B cell (primary cell): ENCODE measurements around the gene ULK4. TPM values are rescaled to one million over a fixed set of nuclear protein-coding genes. Genes with fewer than 3 reads are reported as not detected.
"Not testable (repeated sequence)": the region's sequence is repeated elsewhere in the genome, so short reads cannot be mapped to it uniquely, and the experiment has no call there.

Source experiments
- ATAC-seq: fragments of 200-7000 bp; cut with Tn5 transposase; one replicate; pipeline ENCODE4 v1.10.0; 2021; ENCODE audit warnings: low read depth, mild to moderate bottlenecking, moderate number of reproducible peaks, moderate library complexity
- CTCF ChIA-PET: fragments of 350-600 bp; sonication (Branson Sonifier 250); formaldehyde crosslinking; loops from one replicate; lab custom pipeline; 2021; ENCODE audit warnings: antibody characterized with exemption, inconsistent platforms; lab: Charles Lee
- POLR2A ChIA-PET: fragments of 350-600 bp; sonication (Branson Sonifier 250); formaldehyde crosslinking; loops from one replicate; lab custom pipeline; 2021; ENCODE audit warnings: antibody characterized with exemption; lab: Charles Lee
- DNase-seq: peaks from one replicate; pipeline ENCODE4 v3.0.0; 2013
- H2AFZ ChIP-seq: 2 replicates; pipeline ENCODE4 v1.6.1; 2012; ENCODE audit warnings: mild to moderate bottlenecking, low read depth, low read length; ENCODE audit not compliant: insufficient read depth, poor library complexity, severe bottlenecking
- H3K27ac ChIP-seq, 2 donors: 1 replicate in 1 of 2; 2 replicates in 1 of 2; pipeline ENCODE4 v1.5.1; 2012 to 2013; ENCODE audit warnings: low read length in 2 of 2, mild to moderate bottlenecking in 2 of 2, moderate library complexity in 1 of 2
- H3K27me3 ChIP-seq, 4 experiments: fragments of 200-600 bp in 1 of 4; sonication (generic) in 1 of 4; replicated peaks in 1 of 4; 1 replicate in 2 of 4; 2 replicates in 2 of 4; pipeline versions ENCODE4 v1.6.1 to v1.7.0; 2013 to 2016; ENCODE audit warnings: low read length in 3 of 4, mild to moderate bottlenecking in 2 of 4, mixed read lengths in 1 of 4, moderate library complexity in 1 of 4; ENCODE audit not compliant: insufficient read depth in 4 of 4, control insufficient read depth in 3 of 4; ENCODE audit errors: control extremely low read depth in 1 of 4
- H3K36me3 ChIP-seq, 2 experiments: replicated peaks in 1 of 2; 1 replicate in 1 of 2; 2 replicates in 1 of 2; pipeline versions ENCODE4 v1.6.1 to v1.7.1; 2013; ENCODE audit warnings: low read length in 1 of 2; ENCODE audit not compliant: insufficient read depth in 2 of 2, control insufficient read depth in 1 of 2; ENCODE audit errors: control extremely low read depth in 1 of 2, extremely low read depth in 1 of 2
- H3K4me1 ChIP-seq, 2 donors: fragments of 200-600 bp in 1 of 2; sonication (generic) in 1 of 2; 1 replicate in 1 of 2; 2 replicates in 1 of 2; pipeline versions ENCODE4 v1.5.1 to v1.6.1; 2013 to 2017; ENCODE audit warnings: low read length in 2 of 2; ENCODE audit not compliant: control insufficient read depth in 2 of 2, insufficient read depth in 2 of 2
- H3K4me2 ChIP-seq: replicated peaks from 2 replicates; pipeline ENCODE3; 2012; ENCODE audit warnings: mild to moderate bottlenecking, low read depth, low read length; ENCODE audit not compliant: poor library complexity, severe bottlenecking
- H3K4me3 ChIP-seq, 5 experiments: fragments of 200-600 bp in 1 of 5; sonication (generic) in 1 of 5; 1 replicate in 3 of 5; 2 replicates in 2 of 5; pipeline versions ENCODE4 v1.5.1 to v1.7.0; 2011 to 2016; ENCODE audit warnings: low read length in 4 of 5, mild to moderate bottlenecking in 4 of 5, low read depth in 2 of 5, control low read depth in 1 of 5, moderate library complexity in 1 of 5; ENCODE audit not compliant: insufficient read depth in 1 of 5; ENCODE audit errors: control extremely low read depth in 1 of 5, extremely low read depth in 1 of 5
- H3K79me2 ChIP-seq: fragments of 200-600 bp; sonication (generic); one replicate; pipeline ENCODE4 v1.6.0; 2016; ENCODE audit warnings: low read length; ENCODE audit not compliant: control insufficient read depth, insufficient read depth
- H3K9ac ChIP-seq: fragments of 200-600 bp; sonication (generic); 2 replicates; pipeline ENCODE4 v1.6.1; 2017; ENCODE audit warnings: mild to moderate bottlenecking, low read length, moderate library complexity
- H3K9me3 ChIP-seq, 3 donors: one replicate each; pipeline versions ENCODE4 v1.6.1 to v1.7.1; 2013; ENCODE audit warnings: low read length in 2 of 3; ENCODE audit not compliant: control insufficient read depth in 2 of 3, insufficient read depth in 1 of 3; ENCODE audit errors: control extremely low read depth in 1 of 3
- H4K20me1 ChIP-seq: 2 replicates; pipeline ENCODE4 v1.6.0; 2012; ENCODE audit warnings: mild to moderate bottlenecking, low read length; ENCODE audit not compliant: insufficient read depth, control insufficient read depth, poor library complexity, severe bottlenecking
- H3K27ac Mint-ChIP-seq: one replicate; pipeline ENCODE4 v1.8.0; 2021; ENCODE audit warnings: mixed read lengths
- H3K27me3 Mint-ChIP-seq: one replicate; pipeline ENCODE4 v1.8.0; 2021; ENCODE audit warnings: mixed read lengths
- H3K4me1 Mint-ChIP-seq: one replicate; pipeline ENCODE4 v1.8.0; 2021; ENCODE audit warnings: mixed read lengths
- H3K4me3 Mint-ChIP-seq: one replicate; pipeline ENCODE4 v1.8.0; 2021; ENCODE audit warnings: mixed read lengths
- H3K9me3 Mint-ChIP-seq: one replicate; pipeline ENCODE4 v1.8.0; 2022; ENCODE audit warnings: mixed read lengths; ENCODE audit not compliant: insufficient read depth
- EZH2 ChIP-seq: IDR thresholded peaks from 2 replicates; pipeline ENCODE4 v1.6.1; 2012; ENCODE audit warnings: borderline replicate concordance, low read depth, mild to moderate bottlenecking, moderate library complexity, low read length; ENCODE audit not compliant: insufficient read depth, poor library complexity, severe bottlenecking
- WGBS: methylation state at CpG from one replicate; pipeline ENCODE4 v1.1.5; 2013; ENCODE audit warnings: missing lambda C conversion rate; ENCODE audit not compliant: insufficient coverage; 5-methylcytosine and 5-hydroxymethylcytosine counted together
- intact Hi-C: fragments of 100-400 bp; cut with micrococcal nuclease; formaldehyde crosslinking; loops from one replicate; pipeline ENCODE4 v1.10.0; 2022
- polyA plus RNA-seq: library from polyadenylated mRNA; depleted of rRNA; stranded (reverse); fragments of >200 nt; gene quantifications from 2 replicates; pipeline ENCODE4 v1.2.3, GENCODE V29; 2012
- total RNA-seq, 2 donors: library from RNA; stranded (reverse); fragments of 120-200 nt in 1 of 2; gene quantifications; 1 replicate in 1 of 2; 2 replicates in 1 of 2; pipeline versions ENCODE4 v1.2.3 to v1.2.4, GENCODE V29; 2013 to 2022
- TF ChIP-seq, protein P1 (sequence below): fragments of 200-600 bp; IDR thresholded peaks from one replicate; pipeline ENCODE4 v1.8.0; 2022; ENCODE audit warnings: antibody characterized with exemption, mild to moderate bottlenecking

Gene ULK4
- total and polyA plus RNA-seq, 2 donors (not counting 1 experiment from before 2014, with no cell fraction given): 5.2 to 33.7 TPM

DNA sequence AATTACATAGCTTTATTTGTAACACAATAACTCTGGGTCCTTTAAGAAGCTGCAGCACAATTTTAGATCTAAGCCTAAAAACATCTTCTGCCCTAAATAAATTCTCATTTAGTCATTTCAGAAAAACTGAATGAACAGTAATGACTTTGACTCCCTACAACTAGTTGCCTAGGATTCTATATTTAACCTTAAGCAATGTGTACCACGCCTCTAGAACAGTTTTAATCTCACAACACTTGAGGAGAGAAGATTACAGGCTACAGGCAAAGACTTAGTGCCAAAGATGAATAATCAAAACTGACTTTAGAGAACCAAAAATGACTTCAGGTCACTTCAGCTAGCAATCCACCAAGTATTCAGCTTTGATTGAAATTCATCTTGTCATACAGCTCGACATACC, 192.8 kb downstream of the ULK4 start:
- Histone ChIP-seq H3K36me3 (no peaks in the 10 kb centered on the region), H3K27me3 (no peaks in the 10 kb centered on the region), H3K4me1 (no peaks in the 10 kb centered on the region), H2AFZ (no peak overlapping the region), H3K79me2 (no peaks in the 10 kb centered on the region), H3K4me2 (no peak overlapping the region), H3K9ac (no peak overlapping the region), H3K27ac (no peak overlapping the region), H4K20me1 (no peaks in the 10 kb centered on the region), H3K9me3 (no peaks in the 10 kb centered on the region), H3K4me3 (no peak overlapping the region)
- Mint-ChIP-seq H3K27me3 (no peaks in the 10 kb centered on the region), H3K27ac (no peak overlapping the region), H3K4me1 (no peaks in the 10 kb centered on the region), H3K4me3 (no peak overlapping the region), H3K9me3 (peaks cover 3% of the 10 kb centered on the region)
- POLR2A ChIA-PET: no interaction called here
- DNase-seq (no peak), ATAC-seq (no peak)
- TF ChIP-seq, protein P1, sequence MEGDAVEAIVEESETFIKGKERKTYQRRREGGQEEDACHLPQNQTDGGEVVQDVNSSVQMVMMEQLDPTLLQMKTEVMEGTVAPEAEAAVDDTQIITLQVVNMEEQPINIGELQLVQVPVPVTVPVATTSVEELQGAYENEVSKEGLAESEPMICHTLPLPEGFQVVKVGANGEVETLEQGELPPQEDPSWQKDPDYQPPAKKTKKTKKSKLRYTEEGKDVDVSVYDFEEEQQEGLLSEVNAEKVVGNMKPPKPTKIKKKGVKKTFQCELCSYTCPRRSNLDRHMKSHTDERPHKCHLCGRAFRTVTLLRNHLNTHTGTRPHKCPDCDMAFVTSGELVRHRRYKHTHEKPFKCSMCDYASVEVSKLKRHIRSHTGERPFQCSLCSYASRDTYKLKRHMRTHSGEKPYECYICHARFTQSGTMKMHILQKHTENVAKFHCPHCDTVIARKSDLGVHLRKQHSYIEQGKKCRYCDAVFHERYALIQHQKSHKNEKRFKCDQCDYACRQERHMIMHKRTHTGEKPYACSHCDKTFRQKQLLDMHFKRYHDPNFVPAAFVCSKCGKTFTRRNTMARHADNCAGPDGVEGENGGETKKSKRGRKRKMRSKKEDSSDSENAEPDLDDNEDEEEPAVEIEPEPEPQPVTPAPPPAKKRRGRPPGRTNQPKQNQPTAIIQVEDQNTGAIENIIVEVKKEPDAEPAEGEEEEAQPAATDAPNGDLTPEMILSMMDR: no peak
- TF ChIP-seq EZH2: no peak
- CTCF ChIA-PET: no interaction called here
- intact Hi-C loops: no loop called here
- 83% methylated on average over 2 of the region's 2 CpGs for WGBS

- ChIA-PET POLR2A (no interaction called here), CTCF (no interaction called here)
- Mint-ChIP-seq H3K4me3 (no peak overlapping the region), H3K27me3 (no peaks in the 10 kb centered on the region), H3K4me1 (no peaks in the 10 kb centered on the region), H3K27ac (no peak overlapping the region), H3K9me3 (peaks cover 3% of the 10 kb centered on the region)
- Histone ChIP-seq H4K20me1 (no peaks in the 10 kb centered on the region), H3K27ac (no peak overlapping the region), H3K36me3 (no peaks in the 10 kb centered on the region), H2AFZ (no peak overlapping the region), H3K79me2 (no peaks in the 10 kb centered on the region), H3K4me2 (no peak overlapping the region), H3K4me1 (no peaks in the 10 kb centered on the region), H3K9ac (no peak overlapping the region), H3K27me3 (no peaks in the 10 kb centered on the region), H3K4me3 (no peak overlapping the region), H3K9me3 (no peaks in the 10 kb centered on the region)
- TF ChIP-seq EZH2: no peak
- TF ChIP-seq, protein P1: no peak
- intact Hi-C loops: no loop called here
- no CpG with 5 or more reads among the region's 1 CpG for WGBS
- ATAC-seq (no peak), DNase-seq (no peak)
These were observed 193.5 kb downstream of the ULK4 start for GRCh38 chr3:41768363-41768762.

GRCh38 chr3:41762867-41763266, 199.0 kb downstream of the ULK4 start:
- DNase-seq, H3K27me3 ChIP-seq, H3K9ac ChIP-seq, H3K27me3 Mint-ChIP-seq, H3K4me3 Mint-ChIP-seq, H3K9me3 Mint-ChIP-seq, intact Hi-C loops, CTCF ChIA-PET, H3K4me1 Mint-ChIP-seq, H3K4me3 ChIP-seq, H3K9me3 ChIP-seq, H4K20me1 ChIP-seq, H3K27ac Mint-ChIP-seq, H3K4me1 ChIP-seq, ATAC-seq, H2AFZ ChIP-seq, H3K36me3 ChIP-seq, H3K4me2 ChIP-seq, H3K79me2 ChIP-seq, H3K27ac ChIP-seq: not testable (repeated sequence)
- POLR2A ChIA-PET: interaction anchor here (0.7 kb wide), 1 partner anchor 617 kb away, joined by 8 read pairs; no protein-coding TSS in a partner anchor
- WGBS: 93% methylated on average over 3 of the region's 7 CpGs
